Measurements from ENCODE around the gene DEK. TPM values are rescaled to one million over a fixed set of nuclear protein-coding genes. Genes with fewer than 3 reads are reported as not detected.
"Not testable (repeated sequence)": the region's sequence is repeated elsewhere in the genome, so short reads cannot be mapped to it uniquely, and the experiment has no call there.

Gene DEK
- total RNA-seq, 1 experiment from 2014 or later: 108 TPM

DNA sequence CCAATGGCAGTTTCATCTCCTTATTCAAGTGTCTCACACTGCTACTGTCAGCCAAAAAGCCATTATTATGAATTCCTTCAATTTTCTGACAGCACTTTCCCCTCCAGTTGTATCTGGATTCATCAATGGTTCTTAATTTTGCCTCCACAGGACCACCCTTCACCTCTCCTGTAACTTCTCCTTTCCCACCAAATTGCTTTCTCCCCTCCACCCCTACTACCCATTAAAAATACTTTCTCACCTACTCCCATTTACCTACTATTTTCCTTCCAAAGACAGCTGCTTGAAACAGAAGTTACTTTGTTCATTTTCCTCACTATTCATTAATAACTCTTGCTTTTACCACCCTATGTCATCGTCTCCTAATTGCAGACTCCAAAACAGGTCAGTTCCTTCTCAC lies 29.8 kb downstream of the DEK start:
- Histone ChIP-seq H3K4me2 (ENCODE audit: low read length) (no peak overlapping the region), H3K9me2 (ENCODE audit: insufficient read depth) (no peaks in the 10 kb centered on the region), H3K27me3 (ENCODE audit: insufficient read depth, low read length) (no peaks in the 10 kb centered on the region), H3K9me3 (ENCODE audit: control insufficient read depth in 1 of 2, insufficient read depth in 1 of 2, low read depth in 1 of 2, low read length in 2 of 2) (no peaks in the 10 kb centered on the region), H4K20me1 (ENCODE audit: insufficient read depth) (0 out of 2 replicates have a peak, but pooled peaks cover 7% of the 10 kb centered on the region), H3K4me1 (ENCODE audit: control insufficient read depth in 1 of 2, insufficient read depth in 2 of 2, low read length in 2 of 2) (no peaks in the 10 kb centered on the region), H3K79me2 (ENCODE audit: insufficient read depth, low read length) (peaks cover 83% of the 10 kb centered on the region), H2AFZ (ENCODE audit: low read depth, low read length, poor library complexity, severe bottlenecking) (no peak overlapping the region), H3K36me3 (ENCODE audit: control insufficient read depth in 1 of 2, insufficient read depth in 2 of 2, low read length in 2 of 2) (peaks cover 32 to 44% of the 10 kb centered on the region in 2 experiments), H3K4me3 (replicated peaks in 1 of 2; ENCODE audit: low read depth in 1 of 2, low read length in 2 of 2) (no peak overlapping the region), H3K27ac (ENCODE audit: low read depth, low read length) (no peak overlapping the region), H3K9ac (ENCODE audit: low read length) (no peak overlapping the region)
- ChIA-PET RAD21 (ENCODE audit: low non-redundant PET in 1 of 2, low total read pairs in 2 of 2, uncharacterized antibody in 2 of 2, unreplicated experiment in 2 of 2) (no interaction called here), CTCF (no interaction called here), POLR2A (no interaction called here)
- intact Hi-C loops (cut with micrococcal nuclease): no loop called here
- TF ChIP-seq, protein P1, sequence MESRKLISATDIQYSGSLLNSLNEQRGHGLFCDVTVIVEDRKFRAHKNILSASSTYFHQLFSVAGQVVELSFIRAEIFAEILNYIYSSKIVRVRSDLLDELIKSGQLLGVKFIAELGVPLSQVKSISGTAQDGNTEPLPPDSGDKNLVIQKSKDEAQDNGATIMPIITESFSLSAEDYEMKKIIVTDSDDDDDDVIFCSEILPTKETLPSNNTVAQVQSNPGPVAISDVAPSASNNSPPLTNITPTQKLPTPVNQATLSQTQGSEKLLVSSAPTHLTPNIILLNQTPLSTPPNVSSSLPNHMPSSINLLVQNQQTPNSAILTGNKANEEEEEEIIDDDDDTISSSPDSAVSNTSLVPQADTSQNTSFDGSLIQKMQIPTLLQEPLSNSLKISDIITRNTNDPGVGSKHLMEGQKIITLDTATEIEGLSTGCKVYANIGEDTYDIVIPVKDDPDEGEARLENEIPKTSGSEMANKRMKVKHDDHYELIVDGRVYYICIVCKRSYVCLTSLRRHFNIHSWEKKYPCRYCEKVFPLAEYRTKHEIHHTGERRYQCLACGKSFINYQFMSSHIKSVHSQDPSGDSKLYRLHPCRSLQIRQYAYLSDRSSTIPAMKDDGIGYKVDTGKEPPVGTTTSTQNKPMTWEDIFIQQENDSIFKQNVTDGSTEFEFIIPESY (IDR thresholded peaks at IDR 0.05; ENCODE audit: extremely low read depth, insufficient replicate concordance, low read length): no peak
- TF ChIP-seq YY1 (IDR thresholded peaks at IDR 0.05; ENCODE audit: extremely low read depth, insufficient replicate concordance, low read depth, low read length) (no peak), SRF (IDR thresholded peaks at IDR 0.05; ENCODE audit: low read depth) (no peak), SP1 (IDR thresholded peaks at IDR 0.05; ENCODE audit: low read depth) (no peak), FOSL1 (IDR thresholded peaks at IDR 0.05; ENCODE audit: low read depth) (no peak)
- ATAC-seq (no peak), DNase-seq (ENCODE audit: low read depth, low spot score) (no peak)
- no TSS peak for BruUV-seq (replicated peaks)

DNA sequence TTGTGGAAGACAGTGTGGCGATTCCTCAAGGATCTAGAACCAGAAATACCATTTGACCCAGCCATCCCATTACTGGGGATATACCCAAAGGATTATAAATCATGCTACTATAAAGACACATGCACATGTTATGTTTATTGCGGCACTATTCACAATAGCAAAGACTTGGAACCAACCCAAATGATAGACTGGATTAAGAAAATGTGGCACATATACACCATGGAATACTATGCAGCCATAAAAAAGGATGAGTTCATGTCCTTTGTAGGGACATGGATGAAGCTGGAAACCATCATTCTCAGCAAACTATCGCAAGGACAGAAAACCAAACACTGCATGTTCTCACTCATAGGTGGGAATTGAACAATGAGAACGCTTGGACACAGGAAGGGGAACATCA lies 30.6 kb downstream of the DEK start:
- H3K36me3 ChIP-seq (ENCODE audit: control insufficient read depth in 1 of 2, insufficient read depth in 2 of 2, low read length in 2 of 2): peaks cover 32 to 44% of the 10 kb centered on the region in 2 experiments
- H3K9me2 ChIP-seq (ENCODE audit: insufficient read depth); ATAC-seq; RAD21 ChIA-PET (ENCODE audit: low non-redundant PET in 1 of 2, low total read pairs in 2 of 2, uncharacterized antibody in 2 of 2, unreplicated experiment in 2 of 2); H2AFZ ChIP-seq (ENCODE audit: low read depth, low read length, poor library complexity, severe bottlenecking); H3K27me3 ChIP-seq (ENCODE audit: insufficient read depth, low read length); CTCF ChIA-PET; H3K9ac ChIP-seq (ENCODE audit: low read length); BruUV-seq (replicated peaks); POLR2A ChIA-PET; H4K20me1 ChIP-seq (ENCODE audit: insufficient read depth); H3K4me3 ChIP-seq (replicated peaks in 1 of 2; ENCODE audit: low read depth in 1 of 2, low read length in 2 of 2); DNase-seq (ENCODE audit: low read depth, low spot score); H3K4me2 ChIP-seq (ENCODE audit: low read length); H3K27ac ChIP-seq (ENCODE audit: low read depth, low read length); intact Hi-C loops (cut with micrococcal nuclease); H3K4me1 ChIP-seq (ENCODE audit: control insufficient read depth in 1 of 2, insufficient read depth in 2 of 2, low read length in 2 of 2); H3K9me3 ChIP-seq (ENCODE audit: control insufficient read depth in 1 of 2, insufficient read depth in 1 of 2, low read depth in 1 of 2, low read length in 2 of 2): not testable (repeated sequence)
- peaks cover 78% of the 10 kb centered on the region for H3K79me2 ChIP-seq (ENCODE audit: insufficient read depth, low read length)

DNA sequence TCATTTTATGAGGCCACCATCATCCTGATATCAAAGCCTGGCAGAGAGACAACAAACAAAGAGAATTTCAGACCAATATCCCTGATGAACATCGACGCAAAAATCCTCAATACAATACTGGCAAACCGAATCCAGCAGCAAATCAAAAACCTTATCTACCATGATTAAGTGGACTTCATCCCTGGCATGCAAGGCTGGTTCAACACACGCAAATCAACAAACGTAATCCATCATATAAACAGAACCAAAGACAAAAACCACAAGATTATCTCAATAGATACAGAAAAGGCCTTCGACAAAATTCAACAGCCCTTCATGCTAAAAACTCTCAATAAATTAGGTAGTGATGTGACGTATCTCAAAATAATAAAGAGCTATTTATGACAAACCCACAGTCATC lies 32.5 kb downstream of the DEK start:
- H4K20me1 ChIP-seq (ENCODE audit: insufficient read depth); H3K9ac ChIP-seq (ENCODE audit: low read length); H3K27ac ChIP-seq (ENCODE audit: low read depth, low read length); H3K9me2 ChIP-seq (ENCODE audit: insufficient read depth); H3K4me1 ChIP-seq (ENCODE audit: control insufficient read depth in 1 of 2, insufficient read depth in 2 of 2, low read length in 2 of 2); intact Hi-C loops (cut with micrococcal nuclease); BruUV-seq (replicated peaks); RAD21 ChIA-PET (ENCODE audit: low non-redundant PET in 1 of 2, low total read pairs in 2 of 2, uncharacterized antibody in 2 of 2, unreplicated experiment in 2 of 2); H3K27me3 ChIP-seq (ENCODE audit: insufficient read depth, low read length); DNase-seq (ENCODE audit: low read depth, low spot score); H3K4me3 ChIP-seq (replicated peaks in 1 of 2; ENCODE audit: low read depth in 1 of 2, low read length in 2 of 2); H3K9me3 ChIP-seq (ENCODE audit: control insufficient read depth in 1 of 2, insufficient read depth in 1 of 2, low read depth in 1 of 2, low read length in 2 of 2); H3K4me2 ChIP-seq (ENCODE audit: low read length); CTCF ChIA-PET; H2AFZ ChIP-seq (ENCODE audit: low read depth, low read length, poor library complexity, severe bottlenecking); ATAC-seq; POLR2A ChIA-PET: not testable (repeated sequence)
- peaks cover 25 to 41% of the 10 kb centered on the region in 2 experiments for H3K36me3 ChIP-seq (ENCODE audit: control insufficient read depth in 1 of 2, insufficient read depth in 2 of 2, low read length in 2 of 2)
- peaks cover 71% of the 10 kb centered on the region for H3K79me2 ChIP-seq (ENCODE audit: insufficient read depth, low read length)

DNA sequence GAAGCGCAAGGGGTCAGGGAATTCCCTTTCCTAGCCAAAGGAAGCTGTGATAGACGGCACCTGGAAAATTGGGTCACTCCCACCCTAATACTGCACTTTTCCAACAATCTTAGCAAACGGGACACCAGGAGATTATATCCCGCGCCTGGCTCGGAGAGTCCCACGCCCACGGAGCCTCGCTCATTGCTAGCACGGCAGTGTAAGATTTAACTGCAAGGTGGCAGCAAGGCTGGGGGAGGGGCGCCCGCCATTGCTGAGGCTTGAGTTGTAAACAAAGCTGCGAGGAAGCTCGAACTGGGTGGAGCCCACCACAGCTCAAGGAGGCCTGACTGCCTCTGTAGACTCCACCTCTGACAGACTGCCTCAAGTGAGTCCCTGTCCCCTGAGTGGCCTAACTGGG lies 35.7 kb downstream of the DEK start:
- H2AFZ ChIP-seq (ENCODE audit: low read depth, low read length, poor library complexity, severe bottlenecking); H4K20me1 ChIP-seq (ENCODE audit: insufficient read depth); H3K9ac ChIP-seq (ENCODE audit: low read length); ATAC-seq; H3K27me3 ChIP-seq (ENCODE audit: insufficient read depth, low read length); H3K4me3 ChIP-seq (replicated peaks in 1 of 2; ENCODE audit: low read depth in 1 of 2, low read length in 2 of 2); H3K4me1 ChIP-seq (ENCODE audit: control insufficient read depth in 1 of 2, insufficient read depth in 2 of 2, low read length in 2 of 2); H3K9me2 ChIP-seq (ENCODE audit: insufficient read depth); POLR2A ChIA-PET; RAD21 ChIA-PET (ENCODE audit: low non-redundant PET in 1 of 2, low total read pairs in 2 of 2, uncharacterized antibody in 2 of 2, unreplicated experiment in 2 of 2); BruUV-seq (replicated peaks); H3K27ac ChIP-seq (ENCODE audit: low read depth, low read length); intact Hi-C loops (cut with micrococcal nuclease); DNase-seq (ENCODE audit: low read depth, low spot score); CTCF ChIA-PET; H3K4me2 ChIP-seq (ENCODE audit: low read length); H3K9me3 ChIP-seq (ENCODE audit: control insufficient read depth in 1 of 2, insufficient read depth in 1 of 2, low read depth in 1 of 2, low read length in 2 of 2): not testable (repeated sequence)
- Histone ChIP-seq H3K79me2 (ENCODE audit: insufficient read depth, low read length) (peaks cover 65% of the 10 kb centered on the region), H3K36me3 (ENCODE audit: control insufficient read depth in 1 of 2, insufficient read depth in 2 of 2, low read length in 2 of 2) (peaks cover 24 to 39% of the 10 kb centered on the region in 2 experiments)

All from HCT116 (cell line).